DND-41 (cell line): Measurements from ENCODE around the gene TEX22.

Experiments used
- ATAC-seq: fragments of 200-7000 bp; cut with Tn5 transposase; 3 replicates; pipeline ENCODE4 v1.9.1; 2021; ENCODE audit warnings: low read depth; ENCODE audit not compliant: insufficient read depth
- DNase-seq: peaks from one replicate; pipeline ENCODE4 v3.0.0-alpha.2; 2020
- H2AFZ ChIP-seq: 2 replicates; pipeline ENCODE4 v1.6.0; 2012; ENCODE audit warnings: low read depth, low read length
- H3K27ac ChIP-seq: 2 replicates; pipeline ENCODE4 v1.5.1; 2012; ENCODE audit warnings: low read length, inconsistent platforms
- H3K27me3 ChIP-seq: fragments of 200-600 bp; sonication (generic); 2 replicates; pipeline ENCODE4 v1.6.0; 2012; ENCODE audit warnings: low read length, mild to moderate bottlenecking, inconsistent platforms; ENCODE audit not compliant: insufficient read depth, poor library complexity
- H3K36me3 ChIP-seq: 2 replicates; pipeline ENCODE4 v1.5.1; 2012; ENCODE audit warnings: low read length, inconsistent platforms; ENCODE audit not compliant: insufficient read depth
- H3K4me1 ChIP-seq: 2 replicates; pipeline ENCODE4 v1.5.1; 2012; ENCODE audit warnings: mild to moderate bottlenecking, low read length; ENCODE audit not compliant: insufficient read depth
- H3K4me2 ChIP-seq: 2 replicates; pipeline ENCODE4 v1.6.0; 2012; ENCODE audit warnings: mild to moderate bottlenecking, moderate library complexity, low read length, inconsistent platforms; ENCODE audit not compliant: insufficient read depth
- H3K4me3 ChIP-seq, 2 experiments: fragments of 200-600 bp in 1 of 2; shearing (Covaris generic) in 1 of 2; 2 replicates each; pipeline ENCODE4 v1.5.1; 2012 to 2016; ENCODE audit warnings: inconsistent platforms in 2 of 2, low read length in 2 of 2, mild to moderate bottlenecking in 2 of 2, low read depth in 1 of 2, moderate library complexity in 1 of 2
- H3K79me2 ChIP-seq: 2 replicates; pipeline ENCODE4 v1.6.0; 2012; ENCODE audit warnings: low read length, inconsistent platforms; ENCODE audit not compliant: insufficient read depth
- H3K9ac ChIP-seq: 2 replicates; pipeline ENCODE4 v1.6.0; 2012; ENCODE audit warnings: low read depth, mild to moderate bottlenecking, inconsistent platforms, low read length, moderate library complexity
- H3K9me3 ChIP-seq: 2 replicates; pipeline ENCODE4 v1.5.1; 2012; ENCODE audit warnings: low read length, moderate library complexity, mild to moderate bottlenecking, inconsistent platforms; ENCODE audit not compliant: insufficient read depth, severe bottlenecking
- H4K20me1 ChIP-seq: 2 replicates; pipeline ENCODE4 v1.6.0; 2012; ENCODE audit warnings: low read length; ENCODE audit not compliant: insufficient read depth
- EZH2 ChIP-seq: IDR thresholded peaks from 3 replicates; pipeline ENCODE4 v1.6.1; 2012; ENCODE audit warnings: borderline replicate concordance, low read depth, mild to moderate bottlenecking, moderate library complexity, low read length, inconsistent platforms; ENCODE audit not compliant: severe bottlenecking
- TF ChIP-seq, protein P1 (sequence below): IDR thresholded peaks from 2 replicates; pipeline ENCODE4 v1.5.1; 2012; ENCODE audit warnings: borderline replicate concordance, low read length, moderate library complexity, mild to moderate bottlenecking; ENCODE audit not compliant: poor library complexity, severe bottlenecking; ENCODE audit errors: extremely low read depth

Gene TEX22

DNA sequence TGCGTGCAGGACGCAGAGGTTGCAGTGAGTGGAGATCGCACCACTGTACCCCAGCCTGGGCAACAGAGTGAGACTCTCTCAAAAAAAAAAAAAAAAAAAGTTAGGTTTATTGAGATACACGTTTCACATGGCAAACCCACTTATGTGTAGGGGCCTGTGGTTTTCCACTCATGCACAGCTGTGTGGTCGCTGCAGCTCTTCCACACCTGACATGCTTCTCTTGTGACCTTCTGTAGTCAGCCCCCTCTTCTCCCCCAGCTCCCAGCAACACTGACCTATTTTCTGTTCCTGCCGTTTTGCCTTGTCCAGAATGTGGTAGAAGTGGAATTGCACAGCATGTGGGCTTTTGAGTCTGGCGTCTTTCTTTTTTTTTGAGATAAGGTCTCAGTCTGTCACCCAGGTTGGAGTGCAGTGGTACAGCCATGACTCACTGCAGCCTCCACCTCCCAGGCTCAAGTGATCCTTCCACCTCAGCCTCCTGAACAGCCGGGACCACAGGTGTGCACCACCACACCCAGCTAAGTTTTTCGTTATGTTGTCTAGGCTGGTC lies 29.7 kb downstream of the TEX22 start:
- H3K9me3 ChIP-seq, result no peaks in the 10 kb centered on the region
- no peak overlapping the region for H2AFZ ChIP-seq
- no peak for TF ChIP-seq EZH2
- TF ChIP-seq, protein P1, sequence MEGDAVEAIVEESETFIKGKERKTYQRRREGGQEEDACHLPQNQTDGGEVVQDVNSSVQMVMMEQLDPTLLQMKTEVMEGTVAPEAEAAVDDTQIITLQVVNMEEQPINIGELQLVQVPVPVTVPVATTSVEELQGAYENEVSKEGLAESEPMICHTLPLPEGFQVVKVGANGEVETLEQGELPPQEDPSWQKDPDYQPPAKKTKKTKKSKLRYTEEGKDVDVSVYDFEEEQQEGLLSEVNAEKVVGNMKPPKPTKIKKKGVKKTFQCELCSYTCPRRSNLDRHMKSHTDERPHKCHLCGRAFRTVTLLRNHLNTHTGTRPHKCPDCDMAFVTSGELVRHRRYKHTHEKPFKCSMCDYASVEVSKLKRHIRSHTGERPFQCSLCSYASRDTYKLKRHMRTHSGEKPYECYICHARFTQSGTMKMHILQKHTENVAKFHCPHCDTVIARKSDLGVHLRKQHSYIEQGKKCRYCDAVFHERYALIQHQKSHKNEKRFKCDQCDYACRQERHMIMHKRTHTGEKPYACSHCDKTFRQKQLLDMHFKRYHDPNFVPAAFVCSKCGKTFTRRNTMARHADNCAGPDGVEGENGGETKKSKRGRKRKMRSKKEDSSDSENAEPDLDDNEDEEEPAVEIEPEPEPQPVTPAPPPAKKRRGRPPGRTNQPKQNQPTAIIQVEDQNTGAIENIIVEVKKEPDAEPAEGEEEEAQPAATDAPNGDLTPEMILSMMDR, result no peak
- no peak; the same call in 2 of the 3 replicates for ATAC-seq
- no peak overlapping the region for H3K4me3 ChIP-seq
- no peak for DNase-seq
- no peaks in the 10 kb centered on the region; the same call in 1 of the 2 replicates for H3K4me1 ChIP-seq
- no peak overlapping the region for H3K27ac ChIP-seq
- H3K9ac ChIP-seq, result no peak overlapping the region
- H4K20me1 ChIP-seq, result peaks cover 86% of the 10 kb centered on the region
- peaks cover 73% of the 10 kb centered on the region for H3K36me3 ChIP-seq
- H3K4me2 ChIP-seq, result no peak overlapping the region
- H3K27me3 ChIP-seq, result no peaks in the 10 kb centered on the region
- H3K79me2 ChIP-seq, result peaks cover 94% of the 10 kb centered on the region

- Histone ChIP-seq H3K9ac (no peak overlapping the region), H3K4me2 (no peak overlapping the region), H3K27ac (no peak overlapping the region), H4K20me1 (peaks cover 84% of the 10 kb centered on the region), H2AFZ (no peak overlapping the region), H3K79me2 (peaks cover 94% of the 10 kb centered on the region), H3K4me3 (no peak overlapping the region), H3K27me3 (no peaks in the 10 kb centered on the region), H3K4me1 (no peaks in the 10 kb centered on the region), H3K36me3 (peaks cover 72% of the 10 kb centered on the region), H3K9me3 (no peaks in the 10 kb centered on the region)
- TF ChIP-seq, protein P1, result no peak
- TF ChIP-seq EZH2, result no peak
- DNase-seq, result no peak
- no peak for ATAC-seq
Measured at GRCh38 chr14:105430042-105430441, 31.7 kb downstream of the TEX22 start.

DNA sequence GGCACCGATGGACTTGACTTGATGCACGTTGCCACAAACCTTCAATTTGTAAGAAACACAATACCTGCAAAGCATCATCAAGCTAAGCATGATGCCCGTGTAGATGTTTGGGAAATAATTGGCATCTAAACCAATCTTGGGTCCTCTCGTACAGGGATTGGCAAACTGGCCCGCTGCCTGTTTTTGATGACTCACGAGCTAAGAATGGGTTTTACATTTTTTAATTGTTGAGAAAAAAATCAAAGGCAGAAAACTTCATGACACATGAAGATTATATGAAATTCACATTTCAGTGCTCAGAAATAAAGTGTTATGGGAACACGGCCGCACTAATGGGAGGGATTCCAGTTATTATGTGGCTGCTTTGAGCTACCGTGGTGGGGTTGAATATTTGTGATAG lies 32.2 kb downstream of the TEX22 start:
- TF ChIP-seq, protein P1, result no peak
- TF ChIP-seq EZH2, result no peak
- Histone ChIP-seq H3K9ac (no peak overlapping the region), H3K9me3 (no peaks in the 10 kb centered on the region), H4K20me1 (peaks cover 84% of the 10 kb centered on the region), H3K4me2 (no peak overlapping the region), H2AFZ (no peak overlapping the region), H3K79me2 (peaks cover 94% of the 10 kb centered on the region), H3K27ac (no peak overlapping the region), H3K4me3 (no peak overlapping the region), H3K27me3 (no peaks in the 10 kb centered on the region), H3K36me3 (peaks cover 67% of the 10 kb centered on the region), H3K4me1 (no peaks in the 10 kb centered on the region)
- ATAC-seq (no peak), DNase-seq (no peak)
